ENCODE results near the gene HLF. TPM values are rescaled to one million over a fixed set of nuclear protein-coding genes. Genes with fewer than 3 reads are reported as not detected.

HLF gene
- total and polyA plus RNA-seq, 4 donors: 8.0 to 59.3 (median 24.6) TPM

DNA sequence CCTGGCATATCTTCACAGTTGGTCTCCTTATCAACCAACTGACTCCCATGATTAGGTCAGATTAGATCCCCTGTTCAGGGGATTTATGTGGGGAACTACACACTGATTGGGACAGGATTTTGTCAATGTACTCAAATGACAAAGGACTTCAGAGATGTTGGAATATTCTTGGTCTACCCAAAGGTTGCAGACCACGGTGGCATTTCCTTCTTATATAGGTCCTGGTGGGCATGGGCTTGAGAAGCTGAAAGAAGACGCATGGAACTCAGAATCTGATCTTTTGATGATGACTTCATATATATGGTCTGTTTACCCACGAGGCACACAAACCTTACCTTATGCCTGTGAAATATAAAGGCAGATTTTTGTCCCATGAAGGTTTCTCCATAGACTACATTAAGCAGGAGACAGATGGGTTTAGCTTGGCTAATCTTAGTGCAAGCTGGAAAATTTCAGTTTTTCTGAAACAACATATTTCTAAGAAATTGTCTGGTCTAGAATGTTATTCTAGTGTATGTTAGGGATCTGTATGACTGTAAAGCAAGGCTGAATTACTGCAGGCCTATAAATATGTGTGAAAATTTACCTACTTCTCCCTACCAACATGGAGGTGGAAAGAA, 33.5 kb downstream of the HLF start:
- Histone ChIP-seq H3K9ac (ENCODE audit: low read depth in 1 of 2, low read length in 2 of 2) (no peak overlapping the region), H3K27me3 (ENCODE audit: control insufficient read depth in 4 of 4, insufficient read depth in 4 of 4, low read length in 3 of 4) (no peaks in the 10 kb centered on the region), H3K4me3 (ENCODE audit: low read depth in 1 of 3, low read length in 3 of 3) (no peak overlapping the region), H3K4me1 (ENCODE audit: control insufficient read depth in 4 of 4, insufficient read depth in 4 of 4, low read length in 3 of 4) (peaks cover 8 to 59% (median 48%) of the 10 kb centered on the region in 4 donors), H3K27ac (ENCODE audit: low read depth in 1 of 2, low read length in 2 of 2) (peak overlapping the region in 1 of 2 donors; percentile 23), H3K9me3 (ENCODE audit: control insufficient read depth in 4 of 4, low read length in 3 of 4) (no peaks in the 10 kb centered on the region), H3K36me3 (ENCODE audit: control insufficient read depth in 4 of 4, insufficient read depth in 3 of 4, low read depth in 1 of 4, low read length in 3 of 4) (peaks cover 0 to 3% (median 2%) of the 10 kb centered on the region in 4 donors)
- TF ChIP-seq, protein P1, sequence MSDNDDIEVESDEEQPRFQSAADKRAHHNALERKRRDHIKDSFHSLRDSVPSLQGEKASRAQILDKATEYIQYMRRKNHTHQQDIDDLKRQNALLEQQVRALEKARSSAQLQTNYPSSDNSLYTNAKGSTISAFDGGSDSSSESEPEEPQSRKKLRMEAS (IDR thresholded peaks at IDR 0.05): no peak
- TF ChIP-seq YY1 (IDR thresholded peaks at IDR 0.05) (no peak), GABPA (IDR thresholded peaks at IDR 0.05 in 1 of 2, conservative IDR thresholded peaks at IDR 0.05 in 1 of 2) (no peak), FOXA2 (IDR thresholded peaks at IDR 0.05) (no peak), EGR1 (IDR thresholded peaks at IDR 0.05; ENCODE audit: low read depth in 2 of 2) (no peak), SP1 (IDR thresholded peaks at IDR 0.05) (no peak), HNF4A (conservative IDR thresholded peaks at IDR 0.05) (no peak), JUND (IDR thresholded peaks at IDR 0.05) (no peak), FOXA1 (IDR thresholded peaks at IDR 0.05) (no peak), NR2F2 (IDR thresholded peaks at IDR 0.05) (no peak), RXRA (IDR thresholded peaks at IDR 0.05) (no peak), HNF4G (IDR thresholded peaks at IDR 0.05) (no peak), TAF1 (conservative IDR thresholded peaks at IDR 0.05) (no peak), RAD21 (IDR thresholded peaks at IDR 0.05) (no peak)
- TF ChIP-seq, protein P2, sequence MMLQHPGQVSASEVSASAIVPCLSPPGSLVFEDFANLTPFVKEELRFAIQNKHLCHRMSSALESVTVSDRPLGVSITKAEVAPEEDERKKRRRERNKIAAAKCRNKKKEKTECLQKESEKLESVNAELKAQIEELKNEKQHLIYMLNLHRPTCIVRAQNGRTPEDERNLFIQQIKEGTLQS (IDR thresholded peaks at IDR 0.05): no peak
- TF ChIP-seq, protein P3, sequence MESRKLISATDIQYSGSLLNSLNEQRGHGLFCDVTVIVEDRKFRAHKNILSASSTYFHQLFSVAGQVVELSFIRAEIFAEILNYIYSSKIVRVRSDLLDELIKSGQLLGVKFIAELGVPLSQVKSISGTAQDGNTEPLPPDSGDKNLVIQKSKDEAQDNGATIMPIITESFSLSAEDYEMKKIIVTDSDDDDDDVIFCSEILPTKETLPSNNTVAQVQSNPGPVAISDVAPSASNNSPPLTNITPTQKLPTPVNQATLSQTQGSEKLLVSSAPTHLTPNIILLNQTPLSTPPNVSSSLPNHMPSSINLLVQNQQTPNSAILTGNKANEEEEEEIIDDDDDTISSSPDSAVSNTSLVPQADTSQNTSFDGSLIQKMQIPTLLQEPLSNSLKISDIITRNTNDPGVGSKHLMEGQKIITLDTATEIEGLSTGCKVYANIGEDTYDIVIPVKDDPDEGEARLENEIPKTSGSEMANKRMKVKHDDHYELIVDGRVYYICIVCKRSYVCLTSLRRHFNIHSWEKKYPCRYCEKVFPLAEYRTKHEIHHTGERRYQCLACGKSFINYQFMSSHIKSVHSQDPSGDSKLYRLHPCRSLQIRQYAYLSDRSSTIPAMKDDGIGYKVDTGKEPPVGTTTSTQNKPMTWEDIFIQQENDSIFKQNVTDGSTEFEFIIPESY (IDR thresholded peaks at IDR 0.05): no peak
- TF ChIP-seq, protein P4, sequence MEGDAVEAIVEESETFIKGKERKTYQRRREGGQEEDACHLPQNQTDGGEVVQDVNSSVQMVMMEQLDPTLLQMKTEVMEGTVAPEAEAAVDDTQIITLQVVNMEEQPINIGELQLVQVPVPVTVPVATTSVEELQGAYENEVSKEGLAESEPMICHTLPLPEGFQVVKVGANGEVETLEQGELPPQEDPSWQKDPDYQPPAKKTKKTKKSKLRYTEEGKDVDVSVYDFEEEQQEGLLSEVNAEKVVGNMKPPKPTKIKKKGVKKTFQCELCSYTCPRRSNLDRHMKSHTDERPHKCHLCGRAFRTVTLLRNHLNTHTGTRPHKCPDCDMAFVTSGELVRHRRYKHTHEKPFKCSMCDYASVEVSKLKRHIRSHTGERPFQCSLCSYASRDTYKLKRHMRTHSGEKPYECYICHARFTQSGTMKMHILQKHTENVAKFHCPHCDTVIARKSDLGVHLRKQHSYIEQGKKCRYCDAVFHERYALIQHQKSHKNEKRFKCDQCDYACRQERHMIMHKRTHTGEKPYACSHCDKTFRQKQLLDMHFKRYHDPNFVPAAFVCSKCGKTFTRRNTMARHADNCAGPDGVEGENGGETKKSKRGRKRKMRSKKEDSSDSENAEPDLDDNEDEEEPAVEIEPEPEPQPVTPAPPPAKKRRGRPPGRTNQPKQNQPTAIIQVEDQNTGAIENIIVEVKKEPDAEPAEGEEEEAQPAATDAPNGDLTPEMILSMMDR (IDR thresholded peaks at IDR 0.05; ENCODE audit: low read depth, low read length, missing input control): no peak
- TF ChIP-seq, protein P5, sequence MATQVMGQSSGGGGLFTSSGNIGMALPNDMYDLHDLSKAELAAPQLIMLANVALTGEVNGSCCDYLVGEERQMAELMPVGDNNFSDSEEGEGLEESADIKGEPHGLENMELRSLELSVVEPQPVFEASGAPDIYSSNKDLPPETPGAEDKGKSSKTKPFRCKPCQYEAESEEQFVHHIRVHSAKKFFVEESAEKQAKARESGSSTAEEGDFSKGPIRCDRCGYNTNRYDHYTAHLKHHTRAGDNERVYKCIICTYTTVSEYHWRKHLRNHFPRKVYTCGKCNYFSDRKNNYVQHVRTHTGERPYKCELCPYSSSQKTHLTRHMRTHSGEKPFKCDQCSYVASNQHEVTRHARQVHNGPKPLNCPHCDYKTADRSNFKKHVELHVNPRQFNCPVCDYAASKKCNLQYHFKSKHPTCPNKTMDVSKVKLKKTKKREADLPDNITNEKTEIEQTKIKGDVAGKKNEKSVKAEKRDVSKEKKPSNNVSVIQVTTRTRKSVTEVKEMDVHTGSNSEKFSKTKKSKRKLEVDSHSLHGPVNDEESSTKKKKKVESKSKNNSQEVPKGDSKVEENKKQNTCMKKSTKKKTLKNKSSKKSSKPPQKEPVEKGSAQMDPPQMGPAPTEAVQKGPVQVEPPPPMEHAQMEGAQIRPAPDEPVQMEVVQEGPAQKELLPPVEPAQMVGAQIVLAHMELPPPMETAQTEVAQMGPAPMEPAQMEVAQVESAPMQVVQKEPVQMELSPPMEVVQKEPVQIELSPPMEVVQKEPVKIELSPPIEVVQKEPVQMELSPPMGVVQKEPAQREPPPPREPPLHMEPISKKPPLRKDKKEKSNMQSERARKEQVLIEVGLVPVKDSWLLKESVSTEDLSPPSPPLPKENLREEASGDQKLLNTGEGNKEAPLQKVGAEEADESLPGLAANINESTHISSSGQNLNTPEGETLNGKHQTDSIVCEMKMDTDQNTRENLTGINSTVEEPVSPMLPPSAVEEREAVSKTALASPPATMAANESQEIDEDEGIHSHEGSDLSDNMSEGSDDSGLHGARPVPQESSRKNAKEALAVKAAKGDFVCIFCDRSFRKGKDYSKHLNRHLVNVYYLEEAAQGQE (IDR thresholded peaks at IDR 0.05): no peak
- WGBS: 89% methylated on average over 3 of the region's 3 CpGs
- DNase-seq (ENCODE audit: low spot score): no peak

All from liver (tissue), 9 donors.